Esophagus muscularis mucosa (tissue), 4 donors: ENCODE results near the gene RMI2. TPM values are rescaled to one million over a fixed set of nuclear protein-coding genes. Genes with fewer than 3 reads are reported as not detected.

Source experiments
- DNase-seq: peaks from one replicate; pipeline ENCODE4 v3.0.0-alpha.2; 2017; ENCODE audit errors: extremely low spot score
- H3K27ac ChIP-seq, 4 donors: fragments of 200-600 bp; sonication (generic); replicated peaks in 1 of 4; 1 replicate in 3 of 4; 2 replicates in 1 of 4; pipeline ENCODE4 v1.5.1; 2016 to 2019; ENCODE audit warnings: mild to moderate bottlenecking in 1 of 4
- H3K27me3 ChIP-seq, 4 donors: fragments of 200-600 bp; sonication (generic); one replicate each; pipeline versions ENCODE4 v1.5.1 to v1.6.0; 2016 to 2019
- H3K36me3 ChIP-seq, 4 donors: fragments of 200-600 bp; sonication (generic); one replicate each; pipeline ENCODE4 v1.5.1; 2016 to 2019
- H3K4me1 ChIP-seq, 4 donors: fragments of 200-600 bp; sonication (generic); one replicate each; pipeline ENCODE4 v1.5.1; 2016 to 2019
- H3K4me3 ChIP-seq, 4 donors: fragments of 200-600 bp; sonication (generic); 1 replicate in 2 of 4; 2 replicates in 2 of 4; pipeline ENCODE4 v1.5.1; 2016 to 2019; ENCODE audit warnings: mild to moderate bottlenecking in 4 of 4, moderate library complexity in 1 of 4
- H3K9me3 ChIP-seq, 4 donors: fragments of 200-600 bp; sonication (generic); 1 replicate in 3 of 4; 2 replicates in 1 of 4; pipeline ENCODE4 v1.5.1; 2016 to 2019
- EP300 ChIP-seq: sonication (generic); formaldehyde crosslinking; IDR thresholded peaks from one replicate; pipeline ENCODE4 v1.6.1; 2017; ENCODE audit warnings: antibody characterized with exemption
- POLR2A ChIP-seq: fragments of 450-650 bp; IDR thresholded peaks from one replicate; pipeline ENCODE4 v1.6.1; 2017; ENCODE audit warnings: antibody characterized with exemption, moderate library complexity, mild to moderate bottlenecking, low read depth
- POLR2AphosphoS5 ChIP-seq, 2 donors: sonication (generic); formaldehyde crosslinking; IDR thresholded peaks; one replicate each; pipeline ENCODE4 v1.6.1; 2017; ENCODE audit warnings: antibody characterized with exemption in 2 of 2
- WGBS: methylation state at CpG from one replicate; pipeline ENCODE4 v1.1.5; 2018; 5-methylcytosine and 5-hydroxymethylcytosine counted together
- intact Hi-C: fragments of 100-400 bp; cut with DNase I; formaldehyde crosslinking; loops from one replicate; pipeline ENCODE4 v1.15.1; 2023
- total RNA-seq, 4 donors: library from RNA; depleted of rRNA; stranded (reverse); fragments of >200 nt; gene quantifications; one replicate each; pipeline versions ENCODE4 v1.1.0 to v1.2.1, GENCODE V29; 2016
- TF ChIP-seq, protein P1 (sequence below), 3 experiments: fragments of 200-600 bp in 2 of 3; fragments of 450-650 bp in 1 of 3; sonication (generic) in 2 of 3; IDR thresholded peaks; one replicate each; pipeline ENCODE4 v1.5.1; 2017 to 2019; ENCODE audit warnings: antibody characterized with exemption in 3 of 3, mild to moderate bottlenecking in 2 of 3, moderate library complexity in 1 of 3

The RMI2 gene
- total RNA-seq, 4 donors from 2014 or later = 0.29 to 1.7 (median 0.33) TPM; not detected in 1

DNA sequence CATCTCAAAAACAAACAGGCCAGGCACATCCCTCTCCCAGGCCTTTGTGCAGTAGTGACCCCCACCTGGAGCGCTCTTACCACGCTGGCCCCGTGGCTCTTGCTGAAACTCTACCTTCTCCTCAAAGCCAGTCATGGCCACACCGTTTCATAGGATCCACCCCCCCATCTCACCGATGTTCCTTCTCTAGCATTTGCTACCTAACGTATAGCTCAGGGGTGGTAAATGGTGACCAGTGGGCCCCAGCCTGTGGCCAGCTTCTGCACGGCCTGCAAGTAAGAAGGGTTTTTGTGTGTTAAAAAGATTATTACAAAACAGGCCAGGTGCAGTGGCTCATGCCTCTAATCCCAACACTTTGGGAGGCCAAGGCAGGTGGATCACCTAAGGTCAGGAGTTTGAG is 43.8 kb downstream of the RMI2 start:
- H3K36me3 ChIP-seq = no peaks in the 10 kb centered on the region
- H3K9me3 ChIP-seq = no peaks in the 10 kb centered on the region

DNA sequence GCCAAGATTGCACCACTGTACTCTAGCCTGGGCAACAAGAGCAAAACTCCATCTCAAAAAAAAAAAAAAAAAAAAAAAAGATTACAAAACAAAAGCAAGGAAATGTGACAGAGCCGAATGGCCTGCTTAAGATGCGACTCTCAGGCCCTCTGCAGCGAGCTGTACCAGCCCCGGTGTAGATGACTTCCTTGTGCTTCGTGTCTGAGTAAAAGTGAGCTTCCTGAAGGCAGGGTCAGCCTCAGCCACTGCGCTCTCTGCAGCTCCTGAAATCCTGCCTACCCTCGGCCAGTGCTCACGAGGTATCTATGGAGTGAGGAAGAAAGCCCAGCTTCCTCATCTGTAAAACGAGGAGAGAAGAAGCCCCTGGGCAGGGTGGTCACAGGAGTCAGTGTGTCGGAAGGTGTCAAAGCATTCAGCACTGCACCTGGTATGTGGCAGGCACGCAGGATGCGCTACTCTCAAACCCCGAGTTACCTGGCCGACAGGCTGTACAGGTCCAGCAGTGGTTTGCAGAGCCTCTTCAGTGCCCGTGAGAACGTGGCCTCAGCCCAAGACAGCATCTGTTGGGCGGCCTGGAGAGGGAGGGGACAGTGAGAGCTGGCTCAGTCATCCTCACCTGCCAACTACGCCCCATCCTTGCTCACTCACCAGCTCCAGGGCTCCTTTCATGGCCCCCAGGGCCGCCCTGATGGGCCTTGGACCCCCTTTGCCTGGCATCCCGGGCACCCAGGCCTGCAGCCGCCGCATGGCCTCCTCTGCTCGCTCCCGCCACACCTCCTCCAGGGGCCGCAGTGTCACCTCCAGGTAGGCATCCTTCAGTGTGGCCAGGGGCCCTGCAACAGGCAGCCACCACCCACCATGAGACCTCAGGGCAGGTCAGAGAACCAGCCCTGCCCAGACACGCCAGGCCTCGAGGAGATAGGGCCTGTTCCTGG is 44.6 kb downstream of the RMI2 start:
- intact Hi-C loops = loop anchor here (10.0 kb wide), 1 partner anchor 675 kb away; no protein-coding TSS in a partner anchor
- H3K27me3 ChIP-seq = peaks cover 0 to 24% (median 0%) of the 10 kb centered on the region in 4 donors
- H3K9me3 ChIP-seq = no peaks in the 10 kb centered on the region
- H3K4me3 ChIP-seq = no peak overlapping the region
- DNase-seq = no peak
- H3K27ac ChIP-seq = no peak overlapping the region
- no peak for TF ChIP-seq POLR2A
- TF ChIP-seq, protein P1, sequence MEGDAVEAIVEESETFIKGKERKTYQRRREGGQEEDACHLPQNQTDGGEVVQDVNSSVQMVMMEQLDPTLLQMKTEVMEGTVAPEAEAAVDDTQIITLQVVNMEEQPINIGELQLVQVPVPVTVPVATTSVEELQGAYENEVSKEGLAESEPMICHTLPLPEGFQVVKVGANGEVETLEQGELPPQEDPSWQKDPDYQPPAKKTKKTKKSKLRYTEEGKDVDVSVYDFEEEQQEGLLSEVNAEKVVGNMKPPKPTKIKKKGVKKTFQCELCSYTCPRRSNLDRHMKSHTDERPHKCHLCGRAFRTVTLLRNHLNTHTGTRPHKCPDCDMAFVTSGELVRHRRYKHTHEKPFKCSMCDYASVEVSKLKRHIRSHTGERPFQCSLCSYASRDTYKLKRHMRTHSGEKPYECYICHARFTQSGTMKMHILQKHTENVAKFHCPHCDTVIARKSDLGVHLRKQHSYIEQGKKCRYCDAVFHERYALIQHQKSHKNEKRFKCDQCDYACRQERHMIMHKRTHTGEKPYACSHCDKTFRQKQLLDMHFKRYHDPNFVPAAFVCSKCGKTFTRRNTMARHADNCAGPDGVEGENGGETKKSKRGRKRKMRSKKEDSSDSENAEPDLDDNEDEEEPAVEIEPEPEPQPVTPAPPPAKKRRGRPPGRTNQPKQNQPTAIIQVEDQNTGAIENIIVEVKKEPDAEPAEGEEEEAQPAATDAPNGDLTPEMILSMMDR (IDR thresholded peaks at IDR 0.05) = no peak
- TF ChIP-seq POLR2AphosphoS5 (IDR thresholded peaks at IDR 0.05) = no peak
- no peak for TF ChIP-seq EP300
- peaks cover 0 to 5% (median 5%) of the 10 kb centered on the region in 4 donors for H3K4me1 ChIP-seq
- 84% methylated on average over 19 of the region's 27 CpGs for WGBS
- H3K36me3 ChIP-seq = no peaks in the 10 kb centered on the region

More for the DNA sequence above, 43.8 kb downstream of the RMI2 start:
- Histone ChIP-seq H3K4me3 (no peak overlapping the region), H3K27me3 (peaks cover 0 to 24% (median 0%) of the 10 kb centered on the region in 4 donors), H3K27ac (no peak overlapping the region), H3K4me1 (peaks cover 0 to 5% (median 5%) of the 10 kb centered on the region in 4 donors)
- 82% methylated on average over 7 of the region's 7 CpGs for WGBS
- DNase-seq = no peak
- TF ChIP-seq POLR2AphosphoS5 (IDR thresholded peaks at IDR 0.05) (no peak), POLR2A (no peak), EP300 (no peak)
- TF ChIP-seq, protein P1 (IDR thresholded peaks at IDR 0.05) = no peak
- intact Hi-C loops = no loop called here

DNA sequence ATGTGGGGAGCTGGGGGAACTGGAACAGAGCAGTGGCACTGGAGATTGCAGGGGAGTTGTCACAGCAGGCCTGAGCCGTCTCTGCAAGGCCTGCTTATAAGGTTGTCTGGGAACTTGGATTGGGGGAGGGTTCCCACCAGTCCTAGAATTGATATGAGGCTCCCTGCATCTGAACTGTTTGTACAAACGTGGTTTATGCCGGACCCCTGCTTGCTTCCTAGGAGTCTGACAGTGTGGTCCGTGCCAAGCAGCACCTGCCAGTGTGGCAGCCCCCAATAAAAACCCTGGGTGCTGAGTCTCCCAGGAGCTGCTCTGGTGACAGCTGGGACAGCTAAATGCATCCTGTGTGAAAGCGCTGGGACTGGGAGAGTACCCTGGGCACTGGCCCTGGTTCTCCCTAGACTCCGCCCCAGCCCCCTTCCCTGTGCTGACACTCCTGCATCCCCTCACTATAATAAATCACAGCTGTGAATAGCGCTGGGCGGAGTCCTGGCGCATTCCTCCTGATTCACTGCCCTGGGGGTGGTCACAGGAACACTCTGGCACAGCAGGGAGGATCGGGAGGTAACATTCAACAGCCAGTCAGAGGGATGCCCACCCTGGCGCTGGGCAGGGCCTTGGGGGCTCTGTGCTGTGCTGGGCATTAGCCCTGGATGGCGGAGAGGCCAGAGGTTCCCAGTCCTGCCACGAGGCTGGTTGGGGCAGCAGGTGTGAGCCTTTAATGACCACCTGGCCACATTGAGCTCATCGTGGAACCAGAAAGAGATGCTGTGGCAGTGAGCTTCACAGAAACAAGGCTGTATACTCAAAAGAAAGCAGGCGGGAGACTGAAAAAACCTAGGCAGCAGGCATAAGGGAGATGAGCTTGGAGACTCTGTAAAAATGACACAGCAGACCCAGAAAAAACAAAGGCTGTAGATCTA is 45.6 kb downstream of the RMI2 start:
- Histone ChIP-seq H3K27ac (no peak overlapping the region), H3K9me3 (no peaks in the 10 kb centered on the region), H3K36me3 (no peaks in the 10 kb centered on the region), H3K4me3 (no peak overlapping the region), H3K27me3 (peaks cover 0 to 24% (median 0%) of the 10 kb centered on the region in 4 donors), H3K4me1 (peaks cover 0 to 6% (median 5%) of the 10 kb centered on the region in 4 donors)
- TF ChIP-seq POLR2A (no peak), EP300 (no peak), POLR2AphosphoS5 (IDR thresholded peaks at IDR 0.05) (no peak)
- TF ChIP-seq, protein P1 (IDR thresholded peaks at IDR 0.05) = no peak
- 72% methylated on average over 14 of the region's 15 CpGs for WGBS
- intact Hi-C loops = loop anchor here (10.0 kb wide), 1 partner anchor 674 kb away; no protein-coding TSS in a partner anchor
- DNase-seq = no peak

DNA sequence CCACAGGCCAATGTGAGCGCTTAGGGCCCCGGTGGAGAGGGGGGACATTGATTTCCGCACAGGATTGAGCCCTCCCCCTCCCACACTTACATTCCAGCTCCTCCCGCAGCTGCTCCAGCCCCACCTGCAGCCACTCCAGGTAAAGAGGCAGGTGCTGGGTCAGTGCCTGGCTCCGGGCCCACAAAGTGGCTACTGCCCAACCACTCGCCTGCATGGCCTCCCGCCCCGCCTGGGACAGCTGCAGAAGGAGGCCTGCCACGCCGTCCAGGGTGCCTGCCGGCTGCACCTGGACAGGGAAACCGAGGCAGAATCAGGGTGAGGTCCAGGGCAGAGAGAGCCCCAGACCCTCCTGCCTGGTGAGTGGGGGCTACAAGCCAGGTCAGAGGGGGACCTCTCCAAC is 46.3 kb downstream of the RMI2 start:
- DNase-seq = no peak
- Histone ChIP-seq H3K27me3 (peaks cover 0 to 18% (median 0%) of the 10 kb centered on the region in 4 donors), H3K4me1 (peaks cover 0 to 14% (median 8%) of the 10 kb centered on the region in 4 donors), H3K4me3 (no peak overlapping the region), H3K27ac (no peak overlapping the region), H3K9me3 (no peaks in the 10 kb centered on the region), H3K36me3 (no peaks in the 10 kb centered on the region)
- intact Hi-C loops = loop anchor here (10.0 kb wide), 1 partner anchor 673 kb away; no protein-coding TSS in a partner anchor
- 74% methylated on average over 9 of the region's 12 CpGs for WGBS
- TF ChIP-seq POLR2AphosphoS5 (IDR thresholded peaks at IDR 0.05) (no peak), EP300 (no peak), POLR2A (no peak)
- TF ChIP-seq, protein P1 (IDR thresholded peaks at IDR 0.05) = no peak
